Activated T-helper 2 cell treated with anti-CD3 and anti-CD28 coated beads, Interferon-gamma antibody, Interleukin-2, Interleukin-4, amounts not matched to agents 10 μg/mL and 5 μg/mL and 100 μg/mL, durations not matched to agents 14 hours and 24 hours and 36 hours (primary cell): ENCODE measurements around the gene TBC1D22A. TPM values are rescaled to one million over a fixed set of nuclear protein-coding genes. Genes with fewer than 3 reads are reported as not detected.

Experiments used
- DNase-seq: peaks from one replicate; pipeline ENCODE4 v3.0.0; 2021; ENCODE audit warnings: low spot score
- H3K27ac Mint-ChIP-seq: one replicate; pipeline ENCODE4 v1.8.0; 2021; ENCODE audit warnings: mixed read lengths
- H3K27me3 Mint-ChIP-seq: one replicate; pipeline ENCODE4 v1.8.0; 2021; ENCODE audit warnings: low read depth, mixed read lengths
- H3K36me3 Mint-ChIP-seq: one replicate; pipeline ENCODE4 v1.8.0; 2021; ENCODE audit warnings: low read depth, mixed read lengths
- H3K4me1 Mint-ChIP-seq: one replicate; pipeline ENCODE4 v1.8.0; 2021; ENCODE audit warnings: low read depth, mixed read lengths
- H3K4me3 Mint-ChIP-seq: one replicate; pipeline ENCODE4 v1.8.0; 2021; ENCODE audit warnings: low read depth, mild to moderate bottlenecking, moderate library complexity, mixed read lengths
- H3K9me3 Mint-ChIP-seq: one replicate; pipeline ENCODE4 v1.8.0; 2021; ENCODE audit warnings: mixed read lengths
- intact Hi-C: fragments of 100-400 bp; cut with micrococcal nuclease; formaldehyde crosslinking; loops from one replicate; pipeline ENCODE4 v1.15.1; 2023
- total RNA-seq: library from RNA; stranded (reverse); gene quantifications from 2 replicates; pipeline ENCODE4 v1.2.3, GENCODE V29; 2022

Gene TBC1D22A
- total RNA-seq, 1 donor from 2014 or later, result 34.8 TPM

DNA sequence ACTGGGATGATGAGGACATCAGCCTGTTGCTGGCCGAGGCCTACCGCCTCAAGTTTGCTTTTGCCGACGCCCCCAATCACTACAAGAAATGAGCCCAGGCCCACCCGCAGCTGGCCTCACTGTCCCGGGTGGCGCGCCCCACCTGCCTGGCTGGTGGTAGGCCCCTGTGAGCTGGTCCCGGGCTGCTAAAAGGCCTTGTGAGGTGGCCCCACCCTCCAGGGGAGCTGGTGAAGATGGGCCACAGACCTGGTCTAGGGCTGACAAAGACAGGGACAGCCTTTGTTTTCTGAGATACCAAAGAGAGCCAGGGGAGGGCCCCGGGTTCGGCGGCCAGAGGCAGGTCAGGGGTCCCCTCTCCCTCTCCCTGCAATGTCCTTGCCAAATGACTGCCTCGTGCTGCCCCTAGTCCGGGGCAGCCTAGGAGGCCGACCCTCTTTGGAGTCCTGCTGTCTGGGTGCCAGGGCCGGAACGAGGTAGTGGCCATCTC, 411.1 kb downstream of the TBC1D22A start:
- H3K9me3 Mint-ChIP-seq, result no peaks in the 10 kb centered on the region
- intact Hi-C loops, result no loop called here
- H3K27ac Mint-ChIP-seq, result no peak overlapping the region
- DNase-seq, result no peak
- H3K27me3 Mint-ChIP-seq, result no peaks in the 10 kb centered on the region
- no peak overlapping the region for H3K4me3 Mint-ChIP-seq
- no peaks in the 10 kb centered on the region for H3K4me1 Mint-ChIP-seq
- peaks cover 10% of the 10 kb centered on the region for H3K36me3 Mint-ChIP-seq

- H3K9me3 Mint-ChIP-seq, result no peaks in the 10 kb centered on the region
- H3K36me3 Mint-ChIP-seq, result peaks cover 10% of the 10 kb centered on the region
- no peaks in the 10 kb centered on the region for H3K27me3 Mint-ChIP-seq
- H3K27ac Mint-ChIP-seq, result no peak overlapping the region
- H3K4me1 Mint-ChIP-seq, result no peaks in the 10 kb centered on the region
- no peak for DNase-seq
- H3K4me3 Mint-ChIP-seq, result no peak overlapping the region
- intact Hi-C loops, result no loop called here
Observed at GRCh38 chr22:47174096-47174495, 411.6 kb downstream of the TBC1D22A start.

- H3K4me3 Mint-ChIP-seq, result no peak overlapping the region
- H3K27me3 Mint-ChIP-seq, result no peaks in the 10 kb centered on the region
- no peak for DNase-seq
- H3K9me3 Mint-ChIP-seq, result no peaks in the 10 kb centered on the region
- intact Hi-C loops, result no loop called here
- H3K4me1 Mint-ChIP-seq, result no peaks in the 10 kb centered on the region
- H3K27ac Mint-ChIP-seq, result no peak overlapping the region
- peaks cover 10% of the 10 kb centered on the region for H3K36me3 Mint-ChIP-seq
Observed at GRCh38 chr22:47174671-47175112, 412.2 kb downstream of the TBC1D22A start.

DNA sequence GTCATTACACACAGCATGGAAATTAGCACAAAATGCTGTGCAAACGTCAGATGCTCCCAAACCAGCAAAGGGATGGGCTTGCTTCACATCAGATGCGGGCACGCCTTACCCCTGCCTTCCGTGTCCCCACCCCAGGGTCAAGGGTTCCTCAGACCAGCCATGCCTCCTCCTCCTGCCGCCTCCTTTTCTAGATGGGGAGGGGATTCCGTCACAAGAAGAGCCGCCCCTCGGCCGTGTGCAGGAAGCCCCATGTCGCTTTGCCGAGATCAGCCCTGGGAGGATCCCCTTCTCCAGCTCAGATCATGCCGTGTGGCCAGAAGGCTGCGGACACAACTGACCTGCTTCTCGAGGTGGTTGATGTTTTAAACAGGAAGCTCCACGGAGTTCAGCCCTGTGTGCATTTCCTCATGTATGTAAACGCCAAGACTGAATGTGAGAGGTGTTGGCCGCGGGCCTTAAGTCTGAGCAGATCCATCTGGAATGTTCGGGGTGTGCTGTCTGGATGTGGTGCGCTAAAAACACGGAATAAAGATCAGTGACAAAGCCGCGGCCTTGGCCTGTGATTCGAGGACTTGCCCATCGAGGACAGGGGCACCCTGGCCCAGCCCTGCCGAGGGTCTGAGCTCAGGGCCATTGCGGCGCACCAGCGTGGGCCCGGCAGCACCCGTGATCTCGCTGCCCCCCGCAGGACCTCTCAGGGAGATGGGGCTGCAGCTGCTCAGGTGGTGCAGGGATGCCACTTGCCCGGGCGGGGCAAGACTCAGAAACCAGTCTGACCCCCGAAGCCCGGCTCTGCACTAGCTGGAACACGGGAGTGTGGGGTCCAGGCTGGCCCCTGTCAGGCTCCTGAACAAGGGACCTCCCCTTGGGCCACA, 412.9 kb downstream of the TBC1D22A start:
- Mint-ChIP-seq H3K36me3 (peaks cover 10% of the 10 kb centered on the region), H3K9me3 (no peaks in the 10 kb centered on the region), H3K27ac (no peak overlapping the region), H3K4me1 (no peaks in the 10 kb centered on the region), H3K4me3 (no peak overlapping the region), H3K27me3 (no peaks in the 10 kb centered on the region)
- no peak for DNase-seq
- intact Hi-C loops, result no loop called here

GRCh38 chr22:47176026-47176389, 413.6 kb downstream of the TBC1D22A start:
- intact Hi-C loops, result no loop called here
- H3K27me3 Mint-ChIP-seq, result no peaks in the 10 kb centered on the region
- peaks cover 10% of the 10 kb centered on the region for H3K36me3 Mint-ChIP-seq
- no peaks in the 10 kb centered on the region for H3K4me1 Mint-ChIP-seq
- no peak overlapping the region for H3K4me3 Mint-ChIP-seq
- H3K27ac Mint-ChIP-seq, result no peak overlapping the region
- no peaks in the 10 kb centered on the region for H3K9me3 Mint-ChIP-seq
- DNase-seq, result no peak

DNA sequence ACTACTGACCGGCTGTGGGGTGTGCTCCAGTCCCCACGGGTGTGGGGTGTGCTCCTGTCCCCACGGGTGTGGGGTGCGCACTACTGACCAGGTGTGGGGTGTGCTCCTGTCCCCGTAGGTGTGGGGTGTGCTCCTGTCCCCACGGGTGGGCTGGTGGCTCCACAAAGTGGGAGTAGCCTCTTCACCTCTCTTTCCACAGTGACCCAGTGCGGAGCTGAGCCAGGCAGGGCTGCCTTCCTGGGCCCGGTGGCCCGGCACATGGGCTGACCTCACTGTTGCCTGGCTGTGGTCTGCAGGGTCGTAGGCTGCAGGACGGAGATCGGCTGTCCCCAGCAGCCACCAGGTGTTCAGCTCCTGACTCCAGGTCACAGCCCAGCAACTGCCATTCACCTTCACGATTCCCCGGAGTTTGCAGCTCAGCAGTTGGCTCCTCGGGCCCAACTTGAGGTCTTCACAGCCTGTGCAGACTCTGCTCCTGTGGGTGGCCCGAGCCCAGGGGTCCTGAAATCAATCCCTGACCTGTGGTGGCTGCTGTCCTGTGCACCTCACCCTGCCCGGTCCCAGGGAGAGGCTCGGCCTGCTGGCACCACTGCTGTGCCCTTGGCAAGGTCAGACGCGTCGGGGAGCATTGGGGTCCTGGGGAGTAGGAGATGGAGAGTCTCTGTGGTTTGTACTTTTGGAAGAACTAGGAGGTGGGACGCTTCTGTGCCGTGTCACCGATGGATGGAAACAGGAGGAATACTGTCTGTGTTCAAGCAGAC, 414.3 kb downstream of the TBC1D22A start:
- DNase-seq, result no peak
- peaks cover 10% of the 10 kb centered on the region for H3K36me3 Mint-ChIP-seq
- no peaks in the 10 kb centered on the region for H3K27me3 Mint-ChIP-seq
- H3K27ac Mint-ChIP-seq, result no peak overlapping the region
- no peaks in the 10 kb centered on the region for H3K9me3 Mint-ChIP-seq
- H3K4me1 Mint-ChIP-seq, result no peaks in the 10 kb centered on the region
- intact Hi-C loops, result no loop called here
- no peak overlapping the region for H3K4me3 Mint-ChIP-seq

- H3K4me3 Mint-ChIP-seq, result no peak overlapping the region
- peaks cover 10% of the 10 kb centered on the region for H3K36me3 Mint-ChIP-seq
- DNase-seq, result no peak
- no peak overlapping the region for H3K27ac Mint-ChIP-seq
- H3K9me3 Mint-ChIP-seq, result no peaks in the 10 kb centered on the region
- no peaks in the 10 kb centered on the region for H3K4me1 Mint-ChIP-seq
- intact Hi-C loops, result no loop called here
- no peaks in the 10 kb centered on the region for H3K27me3 Mint-ChIP-seq
Observed at GRCh38 chr22:47177334-47177815, 414.9 kb downstream of the TBC1D22A start.

GRCh38 chr22:47178339-47178738, 415.9 kb downstream of the TBC1D22A start:
- Mint-ChIP-seq H3K4me1 (no peaks in the 10 kb centered on the region), H3K4me3 (no peak overlapping the region), H3K27me3 (no peaks in the 10 kb centered on the region), H3K27ac (no peak overlapping the region), H3K36me3 (peaks cover 10% of the 10 kb centered on the region), H3K9me3 (peaks cover 4% of the 10 kb centered on the region)
- intact Hi-C loops, result no loop called here
- DNase-seq, result no peak

DNA sequence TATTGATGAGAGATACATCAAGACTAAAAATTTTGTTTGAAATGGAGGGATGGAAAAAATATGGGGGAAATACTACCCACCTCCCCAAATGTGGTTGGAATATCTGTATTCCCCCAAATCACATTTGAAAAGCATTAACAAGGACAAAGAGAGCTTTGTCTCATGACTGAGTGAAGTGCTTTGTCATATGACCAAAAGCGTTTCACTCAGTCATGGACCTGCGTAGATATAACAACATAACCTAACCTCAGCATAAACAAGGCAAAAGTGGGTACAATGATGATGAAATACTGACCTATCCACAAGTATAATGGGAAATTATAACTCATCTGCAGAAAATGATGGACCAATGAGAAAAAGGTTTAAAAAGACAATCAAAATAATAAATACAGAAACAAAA, 418.3 kb downstream of the TBC1D22A start:
- Mint-ChIP-seq H3K9me3 (peaks cover 18% of the 10 kb centered on the region), H3K4me1 (no peaks in the 10 kb centered on the region), H3K27ac (no peak overlapping the region), H3K36me3 (no peaks in the 10 kb centered on the region), H3K27me3 (no peaks in the 10 kb centered on the region), H3K4me3 (no peak overlapping the region)
- no peak for DNase-seq
- intact Hi-C loops, result no loop called here

DNA sequence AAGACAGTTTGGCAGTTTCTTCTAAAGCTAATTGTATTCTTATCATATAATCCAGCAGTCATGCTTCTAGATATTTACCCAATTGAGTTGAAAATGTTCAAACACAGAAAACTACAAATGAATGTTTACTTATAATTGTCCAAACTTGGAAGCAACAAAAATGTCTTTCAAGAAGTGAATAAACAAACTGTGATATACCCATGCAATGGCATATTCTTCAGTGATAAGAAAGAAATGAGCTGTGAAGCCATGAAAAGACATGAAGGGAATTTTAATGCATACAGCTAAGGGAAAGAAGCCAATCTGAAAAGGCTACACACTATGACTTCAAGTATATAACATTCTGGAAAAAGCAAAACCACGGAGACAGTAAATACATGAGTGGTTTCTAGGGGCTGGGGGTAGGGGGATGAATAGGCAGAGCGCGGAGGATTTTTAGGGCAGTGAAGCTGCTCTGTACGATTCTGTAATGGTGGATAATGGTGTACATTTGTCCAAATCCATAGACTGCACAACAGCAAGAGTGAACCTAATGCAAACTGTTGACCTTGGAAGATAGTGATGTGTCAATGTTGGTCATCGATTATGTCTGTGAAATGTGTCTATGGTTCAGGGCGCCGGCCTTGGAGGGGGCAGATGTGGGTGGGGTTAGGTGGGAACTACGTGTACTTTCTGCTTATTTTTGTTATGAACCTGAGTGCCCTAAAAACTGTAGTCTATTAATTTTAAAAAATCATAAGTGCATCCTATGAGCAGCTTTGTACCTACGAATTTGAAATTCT, 424.9 kb downstream of the TBC1D22A start:
- Mint-ChIP-seq H3K27me3 (no peaks in the 10 kb centered on the region), H3K27ac (no peak overlapping the region), H3K36me3 (no peaks in the 10 kb centered on the region), H3K9me3 (peaks cover 19% of the 10 kb centered on the region), H3K4me3 (no peak overlapping the region), H3K4me1 (no peaks in the 10 kb centered on the region)
- DNase-seq, result no peak
- intact Hi-C loops, result no loop called here

DNA sequence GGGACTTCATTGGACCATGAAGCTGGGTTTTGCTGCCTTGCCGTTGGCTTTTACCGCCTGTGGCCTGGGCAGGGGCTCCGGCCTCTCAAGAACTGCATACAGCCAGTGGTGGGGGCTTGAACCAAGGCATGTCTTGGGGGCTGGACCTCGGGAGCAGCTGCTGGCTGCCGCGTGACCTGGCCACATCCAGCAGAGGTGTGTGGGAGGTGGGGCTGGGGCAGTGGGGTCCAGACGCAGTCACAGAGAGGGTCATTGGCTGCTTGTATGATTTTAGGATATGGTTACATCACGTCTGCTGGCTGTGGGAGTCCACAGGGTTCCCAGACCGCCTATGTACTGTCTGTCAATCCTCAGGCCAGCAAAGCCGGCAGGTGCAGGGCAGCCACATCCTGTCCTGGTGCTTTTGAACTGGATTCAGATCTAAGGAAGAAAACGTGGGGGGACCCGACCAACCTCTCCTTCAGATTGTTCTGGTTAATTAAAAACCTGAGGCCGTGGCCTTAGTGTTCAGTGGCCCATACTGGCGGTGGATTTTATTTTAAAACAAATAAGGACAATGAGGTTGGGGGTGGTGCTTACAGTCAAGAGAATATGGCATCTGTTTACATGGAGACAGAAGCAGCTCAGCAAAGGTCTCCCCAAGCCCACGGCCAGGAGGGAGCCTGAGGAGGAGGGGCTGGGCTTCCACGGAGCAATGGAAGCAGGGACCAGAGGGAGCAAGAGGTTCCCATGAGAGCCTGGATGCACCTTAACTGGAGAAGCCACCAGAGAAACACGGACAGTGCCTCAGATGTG, 426.0 kb downstream of the TBC1D22A start:
- Mint-ChIP-seq H3K36me3 (no peaks in the 10 kb centered on the region), H3K9me3 (peaks cover 14% of the 10 kb centered on the region), H3K27ac (no peak overlapping the region), H3K4me3 (no peak overlapping the region), H3K4me1 (no peaks in the 10 kb centered on the region), H3K27me3 (no peaks in the 10 kb centered on the region)
- intact Hi-C loops, result no loop called here
- DNase-seq, result no peak
